Stomach (tissue), 9 donors: Measurements from ENCODE around the gene MTM1. TPM values are rescaled to one million over a fixed set of nuclear protein-coding genes. Genes with fewer than 3 reads are reported as not detected.

Source experiments
- DNase-seq, 2 donors: peaks; one replicate each; pipeline versions ENCODE4 v3.0.0 to v3.0.0-alpha.2; 2013 to 2019
- H3K27ac ChIP-seq, 5 donors: fragments of 200-600 bp in 4 of 5; sonication (generic) in 4 of 5; one replicate each; pipeline ENCODE4 v1.5.1; 2013 to 2019; ENCODE audit warnings: mild to moderate bottlenecking in 1 of 5, moderate library complexity in 1 of 5
- H3K27me3 ChIP-seq, 3 donors: fragments of 200-600 bp; sonication (generic); one replicate each; pipeline ENCODE4 v1.5.1; 2017 to 2019; ENCODE audit warnings: mixed run types in 1 of 3
- H3K36me3 ChIP-seq, 4 donors: fragments of 200-600 bp; sonication (generic); 1 replicate in 3 of 4; 2 replicates in 1 of 4; pipeline ENCODE4 v1.5.1; 2016 to 2019
- H3K4me1 ChIP-seq, 4 donors: fragments of 200-600 bp; sonication (generic); one replicate each; pipeline ENCODE4 v1.5.1; 2016 to 2019
- H3K4me3 ChIP-seq, 4 donors: fragments of 200-600 bp; sonication (generic) in 3 of 4; one replicate each; pipeline ENCODE4 v1.5.1; 2016 to 2019; ENCODE audit warnings: mild to moderate bottlenecking in 1 of 4
- H3K9me3 ChIP-seq, 4 donors: fragments of 200-600 bp; sonication (generic); one replicate each; pipeline ENCODE4 v1.5.1; 2016 to 2019
- CTCF ChIP-seq, 7 experiments: fragments of 450-650 bp in 4 of 7; fragments of 200-600 bp in 3 of 7; sonication (generic) in 3 of 7; IDR thresholded peaks; one replicate each; pipeline ENCODE4 v1.5.1; 2016 to 2019; ENCODE audit warnings: antibody characterized with exemption in 7 of 7, control low read depth in 2 of 7, mild to moderate bottlenecking in 1 of 7
- EP300 ChIP-seq: sonication (generic); formaldehyde crosslinking; IDR thresholded peaks from one replicate; pipeline ENCODE4 v1.6.1; 2017; ENCODE audit warnings: antibody characterized with exemption
- POLR2A ChIP-seq, 4 donors: fragments of 450-650 bp; IDR thresholded peaks; one replicate each; pipeline ENCODE4 v1.6.1; 2016; ENCODE audit warnings: antibody characterized with exemption in 4 of 4, control low read depth in 2 of 4, mild to moderate bottlenecking in 1 of 4, moderate library complexity in 1 of 4
- POLR2AphosphoS5 ChIP-seq, 3 donors: sonication (generic); formaldehyde crosslinking; IDR thresholded peaks; one replicate each; pipeline ENCODE4 v1.6.1; 2016; ENCODE audit warnings: antibody characterized with exemption in 3 of 3
- WGBS, 5 donors: extraction: QIAGEN DNeasy Blood & Tissue Kit in 3 of 5; methylation state at CpG; one replicate each; pipeline versions ENCODE4 v1.1.5 to v1.1.7; 2013 to 2018; 5-methylcytosine and 5-hydroxymethylcytosine counted together
- intact Hi-C: fragments of 100-400 bp; cut with DNase I; formaldehyde crosslinking; loops from one replicate; pipeline ENCODE4 v1.15.1; 2023; ENCODE audit warnings: low total_unique reads
- polyA plus RNA-seq, 3 donors: library from polyadenylated mRNA; stranded (reverse); fragments of 200-250 nt; gene quantifications; one replicate each; pipeline ENCODE4 v1.2.3, GENCODE V29; 2013
- total RNA-seq, 5 donors: library from RNA; depleted of rRNA; stranded (reverse); fragments of >200 nt; gene quantifications; one replicate each; pipeline versions ENCODE4 v1.1.0 to v1.2.3, GENCODE V29; 2014 to 2016
- donor health status: healthy with polysubstance abuse.
- donor health status: Bipolar disorder and iron deficiency.
- donor health status: healthy.

Gene MTM1
- total and polyA plus RNA-seq, 8 donors = 3.5 to 28.0 (median 6.7) TPM

DNA sequence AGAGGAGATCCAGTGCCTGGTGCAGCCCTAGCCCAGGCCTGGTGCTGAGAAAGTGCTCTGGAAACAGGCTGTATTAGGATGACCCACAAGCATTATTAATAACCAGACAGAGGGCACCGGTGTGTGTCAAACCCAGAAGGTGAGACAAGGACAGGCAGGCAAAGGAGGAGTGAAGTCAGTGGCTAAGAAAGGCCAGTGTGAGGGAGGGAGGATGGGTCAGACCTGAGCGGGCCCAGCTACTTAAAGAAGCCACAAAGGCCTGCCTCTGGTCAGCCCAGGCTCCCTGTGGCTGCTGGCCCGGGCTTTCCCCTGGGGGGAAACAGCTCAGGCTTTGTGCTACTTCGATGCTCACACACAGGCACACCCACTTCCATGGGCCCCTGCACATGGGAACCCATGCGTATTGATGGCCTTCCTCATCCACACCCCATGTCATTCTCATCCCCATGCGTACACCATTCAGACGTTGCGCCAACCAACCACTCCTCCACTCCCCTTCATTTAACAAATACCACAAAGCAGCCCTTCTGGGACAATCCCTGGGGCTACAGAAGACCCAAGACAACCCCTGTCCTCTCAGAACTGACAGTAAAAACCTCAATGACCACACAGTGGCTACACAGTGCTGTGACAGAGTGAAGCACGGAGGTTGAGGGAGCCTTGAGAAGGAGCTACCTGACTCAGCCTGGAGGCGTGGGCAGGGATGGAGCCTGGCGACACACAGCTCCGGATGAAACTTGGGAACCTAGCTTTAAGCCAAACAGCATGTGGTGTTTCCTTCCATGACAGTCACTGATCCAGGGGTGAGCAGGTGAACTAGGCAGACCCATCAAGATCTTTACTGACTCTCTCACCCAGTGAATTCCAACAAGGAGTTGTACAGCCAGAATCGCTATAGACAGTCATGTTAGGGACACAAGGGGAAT lies 24.9 kb upstream of the MTM1 start:
- no peak for DNase-seq
- Histone ChIP-seq H3K4me3 (no peak overlapping the region), H3K4me1 (peaks cover 0 to 24% (median 0%) of the 10 kb centered on the region in 4 donors), H3K36me3 (no peaks in the 10 kb centered on the region), H3K27me3 (no peaks in the 10 kb centered on the region), H3K9me3 (no peaks in the 10 kb centered on the region), H3K27ac (no peak overlapping the region)
- WGBS, 5 donors = 80 to 91% (median 86%) methylated on average over 8 to 13 of the region's 13 CpGs
- intact Hi-C loops = no loop called here
- TF ChIP-seq POLR2AphosphoS5 (IDR thresholded peaks at IDR 0.05) (no peak), CTCF (IDR thresholded peaks at IDR 0.05) (no peak), EP300 (no peak), POLR2A (IDR thresholded peaks at IDR 0.05) (no peak)

DNA sequence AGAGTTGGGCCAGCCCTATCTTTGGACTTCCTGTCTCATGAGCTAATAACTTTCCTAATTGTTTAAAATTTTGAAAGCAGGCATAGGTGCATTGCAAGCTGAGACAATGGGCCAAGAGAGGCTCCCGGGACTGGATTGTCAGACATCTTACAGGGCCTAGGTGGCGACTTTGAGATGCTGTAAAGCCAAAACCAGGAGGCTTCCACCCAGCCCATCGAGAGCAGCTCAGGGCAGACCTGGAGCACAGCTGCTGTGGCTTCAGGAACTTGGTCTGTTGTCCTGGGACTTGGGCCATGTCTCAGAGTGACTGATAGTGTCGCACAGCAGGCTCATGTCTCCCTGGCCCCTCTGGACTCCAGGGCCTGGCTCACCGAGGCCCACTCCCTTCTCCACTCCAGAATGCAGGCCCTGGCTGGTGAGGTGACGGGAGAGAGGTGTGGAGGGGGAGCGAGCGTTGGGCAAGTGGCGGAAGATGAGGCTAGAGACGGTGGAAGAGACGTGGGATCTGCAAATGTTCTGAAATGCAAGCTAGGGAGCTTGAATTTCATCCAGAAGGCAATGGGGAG lies 24.1 kb upstream of the MTM1 start:
- intact Hi-C loops = no loop called here
- Histone ChIP-seq H3K27ac (no peak overlapping the region), H3K36me3 (no peaks in the 10 kb centered on the region), H3K27me3 (no peaks in the 10 kb centered on the region), H3K4me3 (no peak overlapping the region), H3K4me1 (peaks cover 0 to 24% (median 0%) of the 10 kb centered on the region in 4 donors), H3K9me3 (no peaks in the 10 kb centered on the region)
- TF ChIP-seq EP300 (no peak), CTCF (IDR thresholded peaks at IDR 0.05) (no peak), POLR2A (IDR thresholded peaks at IDR 0.05) (no peak), POLR2AphosphoS5 (IDR thresholded peaks at IDR 0.05) (no peak)
- DNase-seq = peak in 1 of 2 donors; percentile 28
- WGBS, 5 donors = 74 to 87% (median 82%) methylated on average over 9 to 11 of the region's 11 CpGs

- Histone ChIP-seq H3K36me3 (no peaks in the 10 kb centered on the region), H3K27ac (no peak overlapping the region), H3K9me3 (no peaks in the 10 kb centered on the region), H3K4me1 (peaks cover 0 to 24% (median 0%) of the 10 kb centered on the region in 4 donors), H3K27me3 (no peaks in the 10 kb centered on the region), H3K4me3 (no peak overlapping the region)
- WGBS, 5 donors = 61 to 73% (median 65%) methylated on average over 8 of the region's 8 CpGs
- TF ChIP-seq POLR2AphosphoS5 (IDR thresholded peaks at IDR 0.05) = no peak
- TF ChIP-seq POLR2A (IDR thresholded peaks at IDR 0.05) = no peak
- DNase-seq = no peak
- intact Hi-C loops = no loop called here
Measured at GRCh38 chrX:150544835-150545770, 23.3 kb upstream of the MTM1 start.

DNA sequence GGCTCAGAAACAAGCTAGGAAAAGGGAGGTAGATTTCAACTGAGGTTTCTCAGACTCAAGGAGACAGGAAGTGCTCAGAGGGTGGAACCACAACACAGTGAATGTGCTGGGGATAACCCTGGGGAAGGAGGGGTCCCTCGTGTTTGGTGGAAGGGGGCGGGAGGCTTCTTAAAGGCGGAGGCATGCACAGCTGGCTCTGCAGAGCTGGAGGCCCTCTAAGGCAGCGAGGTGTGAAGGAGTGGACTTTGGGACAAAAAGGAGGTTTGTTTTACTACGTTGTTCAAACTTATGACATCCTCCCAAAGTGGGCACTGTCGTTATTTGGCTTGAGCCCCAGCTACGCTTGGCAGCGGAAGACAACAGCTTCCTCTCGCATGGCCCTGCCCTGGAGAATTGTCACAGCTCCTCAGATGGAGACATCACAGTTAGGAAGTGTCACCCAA lies 21.7 kb upstream of the MTM1 start:
- Histone ChIP-seq H3K9me3 (no peaks in the 10 kb centered on the region), H3K36me3 (no peaks in the 10 kb centered on the region), H3K4me3 (no peak overlapping the region), H3K4me1 (peaks cover 0 to 24% (median 0%) of the 10 kb centered on the region in 4 donors), H3K27me3 (no peaks in the 10 kb centered on the region), H3K27ac (peak overlapping the region; percentile 35 to 77 (median 72))
- no peak for TF ChIP-seq POLR2AphosphoS5 (IDR thresholded peaks at IDR 0.05)
- no peak for TF ChIP-seq CTCF (IDR thresholded peaks at IDR 0.05)
- TF ChIP-seq EP300 = no peak
- no peak for TF ChIP-seq POLR2A (IDR thresholded peaks at IDR 0.05)
- peak in 1 of 2 donors; percentile 48 for DNase-seq
- WGBS, 5 donors = 62 to 70% (median 67%) methylated on average over 5 to 9 of the region's 9 CpGs
- intact Hi-C loops = no loop called here
